A673 (cell line): ENCODE measurements around the gene GP5.

Experiments
- CTCF ChIP-seq: fragments of 300-800, 200-600 bp; sonication (generic); conservative IDR thresholded peaks from 2 replicates; pipeline ENCODE4 v1.5.1; 2017; ENCODE audit warnings: low read depth, mild to moderate bottlenecking, antibody characterized with exemption, low read length, moderate library complexity, mixed read lengths
- EZH2 ChIP-seq: fragments of 200-600 bp; sonication (generic); IDR thresholded peaks from 2 replicates; pipeline ENCODE4 v1.6.1; 2017; ENCODE audit warnings: borderline replicate concordance, low read depth, mild to moderate bottlenecking, mixed read lengths, antibody characterized with exemption, low read length; ENCODE audit not compliant: poor library complexity, severe bottlenecking

DNA sequence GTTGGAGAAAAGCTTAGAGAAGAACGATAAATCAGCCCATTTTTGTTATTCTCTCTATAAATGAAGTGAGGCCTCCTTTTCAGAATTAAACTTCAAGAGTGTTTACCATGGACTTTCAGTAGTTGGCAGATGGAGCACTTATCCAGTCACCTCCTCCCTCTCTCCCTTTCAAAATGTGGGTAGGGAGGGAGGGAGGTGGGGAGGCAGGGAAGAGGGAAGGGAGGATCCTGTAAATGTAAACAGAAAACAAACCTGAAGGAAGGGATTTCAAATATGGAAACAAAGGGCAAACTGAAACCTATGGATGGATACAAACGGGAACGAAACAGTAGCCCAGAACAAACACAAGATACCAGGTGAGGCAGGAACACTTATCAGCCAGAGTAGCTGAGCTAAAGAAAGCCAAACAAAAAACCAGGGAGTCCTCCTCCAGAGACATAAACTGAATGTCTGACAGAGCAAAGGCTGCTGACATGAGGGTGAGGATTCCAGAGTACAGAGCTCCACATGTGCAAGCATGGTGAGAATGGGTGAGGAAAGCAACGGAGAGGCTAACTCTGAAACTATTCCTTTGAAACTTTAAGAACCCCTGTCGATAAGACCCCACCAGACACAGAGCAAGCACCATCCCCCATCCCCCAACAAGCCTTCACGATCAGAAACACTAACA lies 41.0 kb upstream of the GP5 start:
- TF ChIP-seq CTCF, result no peak
- no peak for TF ChIP-seq EZH2
